B cell (primary cell): ENCODE data around the gene KRTAP12-2.

ENCODE experiments used
- CTCF ChIP-seq: fragments of 200-600 bp; IDR thresholded peaks from one replicate; pipeline ENCODE4 v1.8.0; 2022; ENCODE audit warnings: antibody characterized with exemption, mild to moderate bottlenecking
- EZH2 ChIP-seq: IDR thresholded peaks from 2 replicates; pipeline ENCODE4 v1.6.1; 2012; ENCODE audit warnings: borderline replicate concordance, low read depth, mild to moderate bottlenecking, moderate library complexity, low read length; ENCODE audit not compliant: insufficient read depth, poor library complexity, severe bottlenecking

DNA sequence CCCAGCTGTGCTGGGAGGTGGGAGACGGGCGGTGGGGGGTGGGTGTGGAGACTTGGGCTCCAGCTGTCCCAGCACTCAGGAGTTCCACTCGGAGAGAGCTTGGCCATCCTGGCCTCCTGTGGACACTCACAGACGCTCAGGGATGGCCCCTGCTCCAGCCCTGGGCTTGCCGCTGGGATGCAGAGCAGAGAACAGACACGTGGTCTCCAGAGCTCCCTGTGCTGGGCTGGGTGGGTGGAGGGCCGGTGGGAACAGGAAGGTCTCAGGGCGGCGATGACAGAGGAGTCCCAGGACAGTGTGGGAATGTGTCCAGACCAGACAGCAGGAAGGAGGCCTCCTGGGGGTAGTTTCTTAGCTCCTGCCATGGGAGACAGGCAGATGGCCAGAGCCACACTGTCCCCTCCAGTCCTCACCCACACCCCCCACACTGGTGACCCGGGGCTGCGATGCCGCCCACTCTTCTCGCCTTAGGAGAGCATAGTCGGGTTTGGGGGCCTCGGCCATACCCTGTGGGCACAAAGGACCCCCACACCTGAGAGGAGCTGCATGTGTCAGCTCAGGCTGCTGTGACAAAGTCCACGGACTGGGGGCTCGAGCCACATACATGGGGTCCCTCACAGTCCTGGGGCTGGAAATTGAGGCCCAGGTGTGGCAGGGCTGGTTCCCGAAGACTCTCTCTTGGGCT, 37.9 kb downstream of the KRTAP12-2 start:
- TF ChIP-seq CTCF (no peak), EZH2 (no peak)
